PC-3 (cell line): ENCODE measurements around the gene BACE1. TPM values are rescaled to one million over a fixed set of nuclear protein-coding genes. Genes with fewer than 3 reads are reported as not detected.

Source experiments
- ATAC-seq: fragments of 200-7000 bp; cut with Tn5 transposase; 2 replicates; pipeline ENCODE4 v1.9.1; 2020; ENCODE audit warnings: mild to moderate bottlenecking, moderate library complexity
- BruUV-seq: library from RNA; stranded (reverse); fragments of 400-500 nt; replicated peaks from 2 replicates; lab custom pipeline; 2021; lab: Mats Ljungman, UMichigan
- CTCF ChIA-PET: fragments of 300-600 bp; sonication (Branson Sonifier 250); formaldehyde crosslinking; loops from one replicate; lab custom pipeline; 2022; ENCODE audit warnings: antibody characterized with exemption; lab: Charles Lee
- POLR2A ChIA-PET: fragments of 300-600 bp; sonication (Branson Sonifier 250); formaldehyde crosslinking; loops from one replicate; lab custom pipeline; 2022; ENCODE audit warnings: antibody characterized with exemption; ENCODE audit not compliant: unreplicated experiment; lab: Charles Lee
- DNase-seq: peaks from one replicate; pipeline ENCODE4 v3.0.0-alpha.2; 2015
- H2AFZ ChIP-seq: fragments of 300-600 bp; sonication (generic); 2 replicates; pipeline ENCODE4 v1.6.0; 2016; ENCODE audit warnings: antibody characterized with exemption, low read length
- H3F3A ChIP-seq: fragments of 300-600 bp; sonication (generic); one replicate; pipeline ENCODE4 v1.6.0; 2017; ENCODE audit warnings: antibody characterized with exemption, low read length, control low read depth, mild to moderate bottlenecking; ENCODE audit not compliant: unreplicated experiment
- H3K27ac ChIP-seq: fragments of 300-600 bp; sonication (generic); 2 replicates; pipeline ENCODE4 v1.5.1; 2016; ENCODE audit warnings: mild to moderate bottlenecking, low read length
- H3K27me3 ChIP-seq: fragments of 300-600 bp; sonication (generic); 2 replicates; pipeline ENCODE4 v1.6.1; 2016; ENCODE audit warnings: low read length, mixed read lengths
- H3K36me3 ChIP-seq: fragments of 300-600 bp; sonication (generic); 2 replicates; pipeline ENCODE4 v1.6.1; 2016; ENCODE audit warnings: low read depth, mixed run types, low read length, mixed read lengths
- H3K4me1 ChIP-seq: fragments of 300-600 bp; sonication (generic); 2 replicates; pipeline ENCODE4 v1.5.1; 2016; ENCODE audit warnings: low read length; ENCODE audit not compliant: insufficient read depth
- H3K4me2 ChIP-seq: fragments of 300-600 bp; sonication (generic); 2 replicates; pipeline ENCODE4 v1.6.0; 2016; ENCODE audit warnings: low read length
- H3K4me3 ChIP-seq: fragments of 300-600 bp; sonication (generic); 2 replicates; pipeline ENCODE4 v1.5.1; 2016; ENCODE audit warnings: mild to moderate bottlenecking, low read length, mixed read lengths
- H3K79me2 ChIP-seq: fragments of 300-600 bp; sonication (generic); 2 replicates; pipeline ENCODE4 v1.6.1; 2017; ENCODE audit warnings: low read length, mixed read lengths
- H3K9ac ChIP-seq: fragments of 300-600 bp; sonication (generic); 2 replicates; pipeline ENCODE4 v1.6.0; 2016; ENCODE audit warnings: mild to moderate bottlenecking, low read length
- H3K9me2 ChIP-seq: fragments of 300-600 bp; sonication (generic); replicated peaks from 2 replicates; pipeline ENCODE4 v1.6.1; 2016; ENCODE audit warnings: mixed run types, low read length, mixed read lengths
- H3K9me3 ChIP-seq: fragments of 300-600 bp; sonication (generic); 2 replicates; pipeline ENCODE4 v1.6.1; 2016; ENCODE audit warnings: low read length, mixed read lengths
- H4K20me1 ChIP-seq: fragments of 300-600 bp; sonication (generic); 2 replicates; pipeline ENCODE4 v1.6.1; 2016; ENCODE audit warnings: low read length, mixed read lengths
- EZH2 ChIP-seq: fragments of 300-600 bp; sonication (generic); IDR thresholded peaks from one replicate; pipeline ENCODE4 v1.6.1; 2017; ENCODE audit warnings: antibody characterized with exemption, mild to moderate bottlenecking, low read length; ENCODE audit not compliant: unreplicated experiment
- EZH2phosphoT487 ChIP-seq: fragments of 300-600 bp; sonication (generic); IDR thresholded peaks from 2 replicates; pipeline ENCODE4 v1.6.1; 2018; ENCODE audit warnings: mild to moderate bottlenecking, antibody characterized with exemption, low read length, borderline replicate concordance
- intact Hi-C: fragments of 100-400 bp; cut with micrococcal nuclease; formaldehyde crosslinking; loops from 2 replicates; pipeline ENCODE4 v1.9.0; 2023
- total RNA-seq: library from RNA; depleted of rRNA; stranded (reverse); fragments of >200 nt; gene quantifications from 2 replicates; pipeline ENCODE4 v1.2.3, GENCODE V29; 2014
- TF ChIP-seq, protein P1 (sequence below): fragments of 300-600 bp; sonication (generic); conservative IDR thresholded peaks from 2 replicates; pipeline ENCODE4 v1.5.1; 2017; ENCODE audit warnings: antibody characterized with exemption, low read depth, mild to moderate bottlenecking, low read length

Gene BACE1
- total RNA-seq, 1 experiment from 2014 or later = 16.8 TPM

DNA sequence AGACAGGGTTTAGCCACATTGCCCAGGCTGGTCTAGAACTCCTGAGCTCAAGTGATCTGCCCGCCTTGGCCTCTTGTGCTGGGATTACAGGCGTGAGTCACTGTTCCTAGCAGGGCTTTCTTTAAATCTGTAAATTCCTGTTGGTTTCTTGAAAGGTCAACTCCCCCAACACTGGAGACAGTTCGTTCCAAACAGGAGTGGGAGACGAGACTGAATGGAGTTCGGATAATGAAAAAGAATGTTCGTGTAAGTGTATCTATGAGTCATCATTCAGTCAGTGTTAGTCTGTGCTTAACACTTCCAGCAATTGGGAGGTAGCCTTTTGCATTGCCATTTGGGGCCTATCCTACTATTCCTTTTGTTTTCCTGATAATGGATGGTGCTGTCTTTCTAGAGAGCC lies 34.9 kb downstream of the BACE1 start:
- ATAC-seq (peak; percentile 96), DNase-seq (peak; percentile 88)
- no peaks in the 10 kb centered on the region for H3K27me3 ChIP-seq
- H3K4me3 ChIP-seq = no peak overlapping the region
- peaks cover 5% of the 10 kb centered on the region for H3F3A ChIP-seq
- H3K79me2 ChIP-seq = no peaks in the 10 kb centered on the region
- no peaks in the 10 kb centered on the region for H3K9me2 ChIP-seq
- ChIA-PET CTCF (no interaction called here), POLR2A (no interaction called here)
- TF ChIP-seq EZH2phosphoT487 (no peak), EZH2 (no peak)
- TF ChIP-seq, protein P1, sequence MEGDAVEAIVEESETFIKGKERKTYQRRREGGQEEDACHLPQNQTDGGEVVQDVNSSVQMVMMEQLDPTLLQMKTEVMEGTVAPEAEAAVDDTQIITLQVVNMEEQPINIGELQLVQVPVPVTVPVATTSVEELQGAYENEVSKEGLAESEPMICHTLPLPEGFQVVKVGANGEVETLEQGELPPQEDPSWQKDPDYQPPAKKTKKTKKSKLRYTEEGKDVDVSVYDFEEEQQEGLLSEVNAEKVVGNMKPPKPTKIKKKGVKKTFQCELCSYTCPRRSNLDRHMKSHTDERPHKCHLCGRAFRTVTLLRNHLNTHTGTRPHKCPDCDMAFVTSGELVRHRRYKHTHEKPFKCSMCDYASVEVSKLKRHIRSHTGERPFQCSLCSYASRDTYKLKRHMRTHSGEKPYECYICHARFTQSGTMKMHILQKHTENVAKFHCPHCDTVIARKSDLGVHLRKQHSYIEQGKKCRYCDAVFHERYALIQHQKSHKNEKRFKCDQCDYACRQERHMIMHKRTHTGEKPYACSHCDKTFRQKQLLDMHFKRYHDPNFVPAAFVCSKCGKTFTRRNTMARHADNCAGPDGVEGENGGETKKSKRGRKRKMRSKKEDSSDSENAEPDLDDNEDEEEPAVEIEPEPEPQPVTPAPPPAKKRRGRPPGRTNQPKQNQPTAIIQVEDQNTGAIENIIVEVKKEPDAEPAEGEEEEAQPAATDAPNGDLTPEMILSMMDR = no peak
- H2AFZ ChIP-seq = peak overlapping the region; percentile 50
- no TSS peak for BruUV-seq
- H3K9me3 ChIP-seq = no peaks in the 10 kb centered on the region
- 0 out of 2 replicates have a peak overlapping the region, but pooled peaks have one; percentile 3 for H3K9ac ChIP-seq
- intact Hi-C loops = loop anchor here (1.0 kb wide), 3 partner anchors 22 to 42 kb away; partner anchors contain the start of gene BACE1
- H3K4me1 ChIP-seq = peaks cover 17% of the 10 kb centered on the region
- H3K27ac ChIP-seq = peak overlapping the region; percentile 66
- H3K36me3 ChIP-seq = peaks cover 14% of the 10 kb centered on the region; the same call in 1 of the 2 replicates
- peak overlapping the region; percentile 36 for H3K4me2 ChIP-seq
- H4K20me1 ChIP-seq = no peaks in the 10 kb centered on the region

DNA sequence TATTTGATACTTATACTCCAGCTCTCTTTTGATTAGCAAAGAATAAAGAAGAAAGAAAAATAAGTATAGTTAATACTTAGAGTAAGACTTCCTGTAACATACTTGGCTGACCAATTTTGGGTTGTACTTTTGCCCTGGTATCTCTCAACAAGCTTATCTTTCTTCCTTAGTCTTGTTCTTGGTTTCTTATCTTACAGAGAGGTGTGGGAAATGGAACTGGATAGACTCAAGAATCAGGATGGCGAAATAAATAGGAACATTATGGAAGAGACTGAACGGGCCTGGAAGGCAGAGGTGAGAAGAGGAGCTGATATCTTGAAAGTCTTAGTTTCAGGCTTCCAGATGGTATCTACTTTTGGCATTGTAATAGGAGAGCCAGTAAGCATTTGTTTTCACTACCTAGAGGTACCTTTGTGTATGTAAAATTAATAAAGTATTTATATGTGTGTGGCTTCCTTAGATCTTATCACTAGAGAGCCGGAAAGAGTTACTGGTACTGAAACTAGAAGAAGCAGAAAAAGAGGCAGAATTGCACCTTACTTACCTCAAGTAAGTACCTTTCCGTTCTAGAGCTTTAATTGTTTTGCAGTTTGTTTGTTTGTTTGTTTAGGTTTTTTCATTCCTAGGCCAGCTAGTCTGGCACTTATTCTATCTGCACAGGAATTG lies 36.2 kb downstream of the BACE1 start:
- Histone ChIP-seq H3K36me3 (peaks cover 14% of the 10 kb centered on the region; the same call in 1 of the 2 replicates), H3K9ac (no peak overlapping the region), H3K4me2 (no peak overlapping the region), H3K27ac (no peak overlapping the region), H3F3A (peaks cover 5% of the 10 kb centered on the region), H4K20me1 (no peaks in the 10 kb centered on the region), H3K9me2 (no peaks in the 10 kb centered on the region), H3K27me3 (no peaks in the 10 kb centered on the region), H3K79me2 (no peaks in the 10 kb centered on the region), H3K9me3 (no peaks in the 10 kb centered on the region), H2AFZ (no peak overlapping the region), H3K4me1 (peaks cover 17% of the 10 kb centered on the region), H3K4me3 (no peak overlapping the region)
- TF ChIP-seq, protein P1 = no peak
- TF ChIP-seq EZH2phosphoT487 (no peak), EZH2 (no peak)
- ATAC-seq = no peak
- intact Hi-C loops = no loop called here
- ChIA-PET CTCF (no interaction called here), POLR2A (no interaction called here)
- no TSS peak for BruUV-seq
- DNase-seq = no peak

DNA sequence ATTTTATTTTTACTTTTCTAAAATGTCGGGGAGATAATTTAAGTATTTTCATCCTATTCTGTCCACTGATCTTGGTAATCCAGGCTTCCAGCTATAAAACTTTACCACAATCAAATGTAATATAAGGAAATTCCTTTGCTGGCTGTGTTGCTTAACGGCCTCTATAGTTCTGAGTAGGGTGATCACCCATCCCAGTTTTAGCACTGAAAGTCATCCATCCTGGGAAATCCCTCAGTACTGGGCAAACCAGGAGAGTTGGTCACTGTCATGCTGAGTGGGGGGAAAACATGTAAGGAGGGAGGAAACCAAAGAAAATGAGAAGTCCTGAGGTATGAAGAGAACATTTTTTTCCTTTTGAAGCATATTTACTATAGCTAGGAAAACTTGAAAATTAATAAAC lies 37.7 kb downstream of the BACE1 start:
- Histone ChIP-seq H3K27me3 (no peaks in the 10 kb centered on the region), H3F3A (peaks cover 5% of the 10 kb centered on the region), H3K9me2 (no peaks in the 10 kb centered on the region), H3K36me3 (peaks cover 17% of the 10 kb centered on the region), H3K27ac (no peak overlapping the region), H4K20me1 (no peaks in the 10 kb centered on the region), H3K4me2 (no peak overlapping the region), H3K4me3 (no peak overlapping the region), H3K79me2 (no peaks in the 10 kb centered on the region), H3K9ac (no peak overlapping the region), H3K9me3 (0 out of 2 replicates have a peak, but pooled peaks cover 3% of the 10 kb centered on the region), H3K4me1 (peaks cover 17% of the 10 kb centered on the region), H2AFZ (no peak overlapping the region)
- intact Hi-C loops = no loop called here
- BruUV-seq = no TSS peak
- DNase-seq (no peak), ATAC-seq (no peak)
- ChIA-PET CTCF (no interaction called here), POLR2A (no interaction called here)
- TF ChIP-seq EZH2phosphoT487 (no peak), EZH2 (no peak)
- TF ChIP-seq, protein P1 = no peak
